ENCODE results near the gene SLC4A7.
"Not testable (repeated sequence)": the region's sequence is repeated elsewhere in the genome, so short reads cannot be mapped to it uniquely, and the experiment has no call there.

SLC4A7 gene

DNA sequence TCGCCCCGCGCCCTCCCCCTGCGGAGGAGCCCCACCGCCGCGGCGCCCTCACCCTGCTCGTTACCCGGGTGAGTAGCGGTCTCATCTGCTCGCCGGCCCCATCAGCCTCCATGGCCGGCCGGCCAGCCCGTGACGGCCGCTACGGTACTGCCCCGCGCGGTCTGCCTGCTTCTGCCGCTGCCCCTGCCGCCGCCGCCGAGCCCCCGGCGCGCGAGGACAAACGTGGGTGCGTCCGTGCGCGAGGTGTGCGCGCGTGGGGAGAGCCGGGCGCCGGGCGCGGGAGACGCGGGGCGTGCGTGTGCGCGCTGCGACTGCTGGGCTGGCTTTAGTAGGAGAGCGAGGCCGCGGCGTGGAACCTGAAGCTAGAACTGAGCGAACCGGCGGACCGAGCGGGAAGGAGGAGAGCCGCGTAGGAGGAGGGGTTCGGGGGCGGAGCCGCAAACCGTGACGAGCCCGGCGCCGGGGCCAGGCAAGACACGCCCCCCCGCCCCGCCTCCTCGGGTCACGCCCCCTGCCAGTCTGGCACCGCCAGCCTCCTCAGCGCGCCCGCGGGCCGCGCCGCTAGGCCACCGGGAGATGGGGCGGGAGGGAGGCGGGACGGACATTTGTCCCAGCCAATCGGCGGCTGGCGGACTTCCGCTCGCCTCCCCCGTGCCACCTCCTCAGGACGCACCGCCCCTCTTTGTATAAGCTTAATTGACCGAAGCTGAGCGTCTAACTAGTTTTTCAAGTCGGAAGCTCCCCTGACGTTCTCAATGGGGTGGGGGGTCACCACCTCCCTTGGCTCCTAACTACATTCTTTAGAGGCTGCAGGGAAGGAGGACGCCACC is at the start of gene SLC4A7:
Gene SLC4A7 (minus strand): TSS at position 370 of the 830 bp plus-strand sequence. CDS start 258 bp downstream, at position 112.
- TF ChIP-seq, protein P1, sequence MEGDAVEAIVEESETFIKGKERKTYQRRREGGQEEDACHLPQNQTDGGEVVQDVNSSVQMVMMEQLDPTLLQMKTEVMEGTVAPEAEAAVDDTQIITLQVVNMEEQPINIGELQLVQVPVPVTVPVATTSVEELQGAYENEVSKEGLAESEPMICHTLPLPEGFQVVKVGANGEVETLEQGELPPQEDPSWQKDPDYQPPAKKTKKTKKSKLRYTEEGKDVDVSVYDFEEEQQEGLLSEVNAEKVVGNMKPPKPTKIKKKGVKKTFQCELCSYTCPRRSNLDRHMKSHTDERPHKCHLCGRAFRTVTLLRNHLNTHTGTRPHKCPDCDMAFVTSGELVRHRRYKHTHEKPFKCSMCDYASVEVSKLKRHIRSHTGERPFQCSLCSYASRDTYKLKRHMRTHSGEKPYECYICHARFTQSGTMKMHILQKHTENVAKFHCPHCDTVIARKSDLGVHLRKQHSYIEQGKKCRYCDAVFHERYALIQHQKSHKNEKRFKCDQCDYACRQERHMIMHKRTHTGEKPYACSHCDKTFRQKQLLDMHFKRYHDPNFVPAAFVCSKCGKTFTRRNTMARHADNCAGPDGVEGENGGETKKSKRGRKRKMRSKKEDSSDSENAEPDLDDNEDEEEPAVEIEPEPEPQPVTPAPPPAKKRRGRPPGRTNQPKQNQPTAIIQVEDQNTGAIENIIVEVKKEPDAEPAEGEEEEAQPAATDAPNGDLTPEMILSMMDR (IDR thresholded peaks at IDR 0.05; ENCODE audit: low read depth, low read length): no peak
- peak within 1 kb of the TSS; percentile 69 for H3K4me3 ChIP-seq (ENCODE audit: low read depth, low read length)

DNA sequence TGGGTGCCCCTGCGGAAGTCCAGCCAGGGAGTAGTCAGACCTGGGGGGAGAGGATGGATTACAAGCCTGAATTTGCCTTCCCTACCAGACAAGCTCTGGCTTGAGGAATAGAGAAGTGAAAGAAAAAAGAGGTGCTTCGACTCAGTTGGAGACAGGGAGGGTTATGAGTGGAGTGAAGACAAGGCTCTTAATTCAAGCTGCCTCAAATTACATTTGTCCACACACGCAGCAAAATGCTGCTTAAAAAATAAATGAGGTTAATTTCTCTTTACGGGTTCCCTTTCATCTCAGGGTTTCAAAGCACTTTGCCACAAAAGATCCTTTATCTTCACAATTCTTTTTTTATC is 49.0 kb upstream of the SLC4A7 start:
- peak overlapping the region; percentile 34 for H3K4me3 ChIP-seq (ENCODE audit: low read depth, low read length)
- TF ChIP-seq, protein P1 (IDR thresholded peaks at IDR 0.05; ENCODE audit: low read depth, low read length): no peak

DNA sequence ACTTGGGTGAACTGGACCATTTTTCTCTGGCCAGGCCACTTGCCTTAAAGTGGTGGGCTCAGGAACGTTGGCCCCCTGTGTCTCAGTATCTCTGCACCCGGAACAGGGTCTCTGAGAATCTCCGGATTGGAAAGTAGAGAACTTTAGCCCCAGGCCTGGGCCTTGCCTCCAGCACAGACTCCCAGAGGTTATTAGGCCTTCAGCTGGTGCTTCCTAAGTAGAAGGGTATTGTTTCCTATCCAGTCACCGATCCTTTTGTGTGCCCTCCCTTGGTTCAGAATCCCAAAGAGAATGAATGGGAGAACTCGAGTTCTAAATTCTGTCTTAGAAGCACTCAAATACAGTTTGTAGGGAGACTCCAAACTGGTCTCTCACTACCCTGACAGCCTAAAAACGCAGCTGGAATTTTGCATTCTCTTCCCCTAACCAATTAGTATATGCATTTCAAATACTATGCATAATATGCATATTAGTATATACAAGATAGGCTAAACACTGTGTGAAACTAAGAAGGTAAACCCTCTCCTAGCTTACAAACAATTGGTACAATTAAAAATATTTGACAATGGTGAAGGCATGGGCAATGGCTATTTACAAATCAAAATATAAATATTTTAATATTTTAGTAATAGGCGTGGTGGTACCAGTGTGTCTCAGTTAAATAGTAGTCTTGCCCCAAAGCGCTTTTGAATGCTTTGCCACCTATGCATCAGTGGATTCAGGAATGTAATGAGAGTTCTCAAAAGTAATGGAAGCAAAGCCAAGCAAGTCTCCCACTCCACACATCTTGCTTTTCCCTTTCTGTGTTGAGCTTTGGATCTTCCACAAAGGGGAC is 48.5 kb upstream of the SLC4A7 start:
- H3K4me3 ChIP-seq (ENCODE audit: low read depth, low read length): peak overlapping the region; percentile 34
- TF ChIP-seq, protein P1 (IDR thresholded peaks at IDR 0.05; ENCODE audit: low read depth, low read length): no peak

DNA sequence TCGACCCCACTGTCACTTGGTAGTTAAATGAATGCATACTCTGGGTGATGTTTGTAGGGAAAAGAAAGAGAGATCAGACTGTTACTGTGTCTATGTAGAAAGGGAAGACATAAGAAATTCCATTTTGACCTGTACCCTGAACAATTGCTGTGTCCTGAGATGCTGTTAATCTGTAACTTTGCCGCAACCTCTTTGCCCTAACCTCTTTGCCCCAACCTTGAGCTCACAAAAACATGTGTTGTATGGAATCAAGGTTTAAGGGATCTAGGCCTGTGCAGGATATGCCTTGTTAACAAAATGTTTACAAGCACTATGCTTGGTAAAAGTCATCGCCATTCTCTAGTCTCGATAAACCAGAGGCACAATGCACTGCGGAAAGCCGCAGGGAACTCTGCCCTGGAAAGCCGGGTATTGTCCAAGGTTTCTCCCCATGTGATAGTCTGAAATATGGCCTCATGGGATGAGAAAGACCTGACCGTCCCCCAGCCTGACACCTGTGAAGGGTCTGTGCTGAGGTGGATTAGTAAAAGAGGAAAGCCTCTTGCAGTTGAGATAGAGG is 47.1 kb upstream of the SLC4A7 start:
- not testable (repeated sequence) for H3K4me3 ChIP-seq (ENCODE audit: low read depth, low read length)

DNA sequence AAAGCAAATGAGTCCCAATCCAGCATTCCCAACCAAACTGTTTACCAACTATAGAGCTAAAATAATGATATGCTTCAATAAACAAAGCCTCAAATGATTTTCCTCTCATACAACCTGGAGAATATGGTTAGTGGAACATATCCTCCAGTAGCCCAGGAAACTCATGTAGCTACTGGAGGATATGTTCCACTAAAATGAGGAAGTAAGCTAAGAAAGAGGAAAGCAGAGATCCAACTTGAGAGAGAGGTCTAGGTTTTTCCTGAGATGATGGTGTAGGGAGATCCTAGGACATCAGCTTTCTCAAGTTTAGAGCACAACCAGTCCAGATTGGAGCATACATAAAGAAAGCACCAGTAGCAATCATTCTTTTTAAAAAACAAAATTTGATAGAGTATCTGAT is 44.6 kb upstream of the SLC4A7 start:
- TF ChIP-seq, protein P1 (IDR thresholded peaks at IDR 0.05; ENCODE audit: low read depth, low read length): no peak
- no peak overlapping the region for H3K4me3 ChIP-seq (ENCODE audit: low read depth, low read length)

DNA sequence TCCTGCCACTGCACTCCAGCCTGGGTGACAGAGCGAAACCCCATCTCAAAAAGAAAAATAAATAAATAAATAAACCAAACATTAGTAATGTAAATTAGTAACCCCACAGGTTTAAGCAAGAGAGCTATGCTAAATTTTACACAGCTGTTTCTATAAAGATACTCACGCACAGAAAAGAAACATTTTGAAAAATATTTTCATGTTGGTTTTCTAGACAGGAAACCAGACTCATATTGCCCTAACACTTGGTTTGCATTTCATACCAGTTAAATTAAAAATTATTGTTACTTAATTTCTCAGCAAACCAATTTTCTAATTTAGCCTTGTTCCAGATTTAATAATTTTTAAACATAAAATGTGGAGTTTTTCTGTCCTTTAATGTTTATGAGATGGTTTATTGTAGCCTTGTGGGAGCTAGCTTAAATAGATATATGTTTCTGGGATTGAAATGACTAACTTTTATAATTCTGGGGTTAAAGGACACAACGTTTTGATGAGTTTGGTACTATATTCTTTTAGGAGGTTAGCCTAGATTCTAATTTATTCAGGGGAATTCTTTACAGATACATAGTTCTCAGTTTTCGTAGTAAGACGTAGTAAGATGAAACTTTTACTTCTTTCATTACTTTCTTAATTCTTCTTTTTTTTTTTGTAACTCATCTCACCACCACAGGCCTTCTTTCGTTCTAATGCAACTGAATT is 42.6 kb upstream of the SLC4A7 start:
- TF ChIP-seq, protein P1 (IDR thresholded peaks at IDR 0.05; ENCODE audit: low read depth, low read length): no peak

DNA sequence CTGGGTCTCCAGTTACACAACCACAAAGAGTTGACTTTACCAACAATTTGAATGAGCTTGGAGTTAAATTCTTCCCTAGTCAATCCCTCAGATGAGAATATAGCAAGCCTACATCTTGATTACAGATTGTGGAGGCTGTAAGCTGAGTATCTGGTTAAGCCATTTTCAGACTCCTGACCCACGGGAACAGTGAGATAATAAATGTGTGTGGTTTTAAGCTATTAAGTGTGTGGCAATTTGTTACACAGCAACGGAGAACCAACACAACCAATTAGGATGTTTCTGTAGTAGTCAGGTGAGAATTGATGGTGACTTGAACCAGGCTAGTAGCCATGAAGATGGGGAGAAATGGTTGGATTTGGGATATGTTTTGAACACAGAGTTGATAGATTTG is 37.7 kb upstream of the SLC4A7 start:
- TF ChIP-seq, protein P1 (IDR thresholded peaks at IDR 0.05; ENCODE audit: low read depth, low read length): no peak
- H3K4me3 ChIP-seq (ENCODE audit: low read depth, low read length): no peak overlapping the region

More for the DNA sequence above, 42.6 kb upstream of the SLC4A7 start:
- no peak overlapping the region for H3K4me3 ChIP-seq (ENCODE audit: low read depth, low read length)

Data from WI38 (cell line).